CD4-positive, alpha-beta T cell (primary cell): ENCODE measurements around the gene KLHL30. TPM values are rescaled to one million over a fixed set of nuclear protein-coding genes. Genes with fewer than 3 reads are reported as not detected.
A peak's percentile ranks its signal among the peaks of the same experiment; 100 is the strongest.

Experiments used
- ATAC-seq: fragments of 200-7000 bp; cut with Tn5 transposase; one replicate; pipeline ENCODE4 v1.10.0; 2022; ENCODE audit warnings: mild to moderate bottlenecking; ENCODE audit not compliant: poor library complexity
- CTCF ChIA-PET: fragments of 350-600 bp; sonication (Branson Sonifier 250); formaldehyde crosslinking; loops from one replicate; lab custom pipeline; 2021; ENCODE audit warnings: antibody characterized with exemption, inconsistent platforms; lab: Charles Lee
- POLR2A ChIA-PET: fragments of 350-600 bp; sonication (Branson Sonifier 250); formaldehyde crosslinking; loops from one replicate; lab custom pipeline; 2021; ENCODE audit warnings: antibody characterized with exemption, inconsistent platforms; lab: Charles Lee
- DNase-seq, 14 experiments: peaks; one replicate each; pipeline ENCODE4 v3.0.0-alpha.2; 2013 to 2020; ENCODE audit warnings: mixed read lengths in 2 of 14
- H3K27ac ChIP-seq, 2 donors: one replicate each; pipeline versions ENCODE4 v1.5.1 to v1.7.0; 2013; ENCODE audit warnings: low read length in 2 of 2, low read depth in 1 of 2, mild to moderate bottlenecking in 1 of 2
- H3K27me3 ChIP-seq, 2 experiments: 1 replicate in 1 of 2; 2 replicates in 1 of 2; pipeline versions ENCODE4 v1.6.1 to v1.7.0; 2013; ENCODE audit warnings: low read length in 2 of 2, control low read depth in 1 of 2, mild to moderate bottlenecking in 1 of 2, moderate library complexity in 1 of 2; ENCODE audit not compliant: insufficient read depth in 2 of 2, control insufficient read depth in 1 of 2
- H3K36me3 ChIP-seq: one replicate; pipeline ENCODE4 v1.6.1; 2013; ENCODE audit warnings: low read length, control low read depth; ENCODE audit not compliant: insufficient read depth
- H3K4me1 ChIP-seq: one replicate; pipeline ENCODE4 v1.6.1; 2013; ENCODE audit warnings: low read length, control low read depth; ENCODE audit not compliant: insufficient read depth
- H3K4me3 ChIP-seq: one replicate; pipeline ENCODE4 v1.5.1; 2013; ENCODE audit warnings: mild to moderate bottlenecking, low read length, moderate library complexity
- H3K9me3 ChIP-seq, 2 experiments: 1 replicate in 1 of 2; 2 replicates in 1 of 2; pipeline versions ENCODE4 v1.6.1 to v1.7.0; 2013; ENCODE audit warnings: low read length in 2 of 2, mild to moderate bottlenecking in 2 of 2, control low read depth in 1 of 2, moderate library complexity in 1 of 2; ENCODE audit not compliant: control insufficient read depth in 1 of 2, insufficient read depth in 1 of 2
- H3K27ac Mint-ChIP-seq: one replicate; pipeline ENCODE4 v1.8.0; 2020; ENCODE audit warnings: mixed read lengths
- H3K27me3 Mint-ChIP-seq: one replicate; pipeline ENCODE4 v1.8.0; 2021; ENCODE audit warnings: mixed read lengths
- H3K36me3 Mint-ChIP-seq: one replicate; pipeline ENCODE4 v1.8.0; 2021; ENCODE audit warnings: low read depth, mixed read lengths
- H3K4me1 Mint-ChIP-seq: one replicate; pipeline ENCODE4 v1.8.0; 2021; ENCODE audit warnings: low read depth, mixed read lengths
- H3K4me3 Mint-ChIP-seq: one replicate; pipeline ENCODE4 v1.8.0; 2020; ENCODE audit warnings: mild to moderate bottlenecking, mixed read lengths
- H3K9me3 Mint-ChIP-seq: one replicate; pipeline ENCODE4 v1.8.0; 2020; ENCODE audit warnings: mixed read lengths
- CTCF ChIP-seq: fragments of 200-600 bp; IDR thresholded peaks from one replicate; pipeline ENCODE4 v1.8.0; 2022; ENCODE audit warnings: antibody characterized with exemption, mild to moderate bottlenecking
- intact Hi-C, 2 experiments: fragments of 100-400 bp; cut with DNase I in 1 of 2; cut with micrococcal nuclease in 1 of 2; formaldehyde crosslinking; loops; one replicate each; pipeline versions ENCODE4 v1.15.1 to v1.9.0; 2023 to 2025; cut with DNase I, micrococcal nuclease
- total RNA-seq, 174 experiments: library from RNA in 2 of 174; stranded (reverse) in 2 of 174; gene quantifications; one replicate each; pipeline ENCODE4 v1.2.3 and lab custom pipeline; 2021 to 2026

Gene KLHL30
- total RNA-seq, 2 experiments from 2014 or later, result not detected

GRCh38 chr2:238097988-238098871, 40.2 kb upstream of the KLHL30 start:
- Histone ChIP-seq H3K4me3 (no peak overlapping the region), H3K27me3 (no peaks in the 10 kb centered on the region), H3K4me1 (no peaks in the 10 kb centered on the region), H3K27ac (no peak overlapping the region), H3K36me3 (peaks cover 7% of the 10 kb centered on the region), H3K9me3 (peaks cover 0 to 4% of the 10 kb centered on the region in 2 experiments)
- no peaks in the 10 kb centered on the region for H3K27me3 Mint-ChIP-seq
- POLR2A ChIA-PET, result no interaction called here
- no peaks in the 10 kb centered on the region for H3K36me3 Mint-ChIP-seq
- H3K9me3 Mint-ChIP-seq, result no peaks in the 10 kb centered on the region
- no peak for TF ChIP-seq CTCF
- no peak overlapping the region for H3K27ac Mint-ChIP-seq
- CTCF ChIA-PET, result no interaction called here
- H3K4me1 Mint-ChIP-seq, result no peaks in the 10 kb centered on the region
- DNase-seq, result peak in 3 of 14 experiments; percentile 28 to 65 (median 46)
- intact Hi-C loops, result no loop called here
- peak; percentile 41 for ATAC-seq
- no peak overlapping the region for H3K4me3 Mint-ChIP-seq

- no peak overlapping the region for H3K27ac Mint-ChIP-seq
- H3K27me3 Mint-ChIP-seq, result no peaks in the 10 kb centered on the region
- Histone ChIP-seq H3K4me3 (no peak overlapping the region), H3K27ac (no peak overlapping the region), H3K4me1 (no peaks in the 10 kb centered on the region), H3K9me3 (peaks cover 0 to 4% of the 10 kb centered on the region in 2 experiments), H3K36me3 (peaks cover 7% of the 10 kb centered on the region), H3K27me3 (no peaks in the 10 kb centered on the region)
- no peak overlapping the region for H3K4me3 Mint-ChIP-seq
- no peak for ATAC-seq
- no peaks in the 10 kb centered on the region for H3K9me3 Mint-ChIP-seq
- ChIA-PET CTCF (no interaction called here), POLR2A (no interaction called here)
- H3K36me3 Mint-ChIP-seq, result no peaks in the 10 kb centered on the region
- no peak for TF ChIP-seq CTCF
- DNase-seq, result no peak
- intact Hi-C loops, result no loop called here
- no peaks in the 10 kb centered on the region for H3K4me1 Mint-ChIP-seq
Measured at GRCh38 chr2:238098901-238099713, 39.4 kb upstream of the KLHL30 start.

GRCh38 chr2:238099714-238100048, 38.8 kb upstream of the KLHL30 start:
- no peaks in the 10 kb centered on the region for H3K36me3 Mint-ChIP-seq
- Histone ChIP-seq H3K4me3 (no peak overlapping the region), H3K9me3 (peaks cover 0 to 4% of the 10 kb centered on the region in 2 experiments), H3K4me1 (no peaks in the 10 kb centered on the region), H3K36me3 (peaks cover 3% of the 10 kb centered on the region), H3K27ac (no peak overlapping the region), H3K27me3 (no peaks in the 10 kb centered on the region)
- H3K4me3 Mint-ChIP-seq, result no peak overlapping the region
- ChIA-PET CTCF (no interaction called here), POLR2A (no interaction called here)
- H3K27ac Mint-ChIP-seq, result no peak overlapping the region
- no peaks in the 10 kb centered on the region for H3K27me3 Mint-ChIP-seq
- DNase-seq, result peak in 1 of 14 experiments; percentile 22
- H3K9me3 Mint-ChIP-seq, result no peaks in the 10 kb centered on the region
- intact Hi-C loops, result no loop called here
- H3K4me1 Mint-ChIP-seq, result no peaks in the 10 kb centered on the region
- TF ChIP-seq CTCF, result no peak
- ATAC-seq, result no peak
